EL (cell line): ENCODE measurements around the gene SLC49A4.
A peak's percentile ranks its signal among the peaks of the same experiment; 100 is the strongest.

Experiments used
- DNase-seq: peaks from one replicate; pipeline ENCODE4 v3.0.0-alpha.2; 2016

The SLC49A4 gene

GRCh38 chr3:122859021-122859805, 64.3 kb downstream of the SLC49A4 start:
- DNase-seq, result no peak

- DNase-seq, result no peak
These were observed 67.5 kb downstream of the SLC49A4 start for GRCh38 chr3:122862381-122862780.

- no peak for DNase-seq
These were observed 69.6 kb downstream of the SLC49A4 start for GRCh38 chr3:122864498-122864897.

- DNase-seq, result no peak
These were observed 73.5 kb downstream of the SLC49A4 start for GRCh38 chr3:122868322-122868721.

- no peak for DNase-seq
These were observed 79.1 kb downstream of the SLC49A4 start for GRCh38 chr3:122873741-122874515.

- DNase-seq, result no peak
These were observed 80.8 kb downstream of the SLC49A4 start for GRCh38 chr3:122875547-122876127.

- no peak for DNase-seq
These were observed 85.3 kb downstream of the SLC49A4 start for GRCh38 chr3:122880173-122880572.

GRCh38 chr3:122880624-122881023, 85.8 kb downstream of the SLC49A4 start:
- DNase-seq, result no peak

GRCh38 chr3:122882361-122882947, 87.6 kb downstream of the SLC49A4 start:
- no peak for DNase-seq

GRCh38 chr3:122886251-122886650, 91.4 kb downstream of the SLC49A4 start:
- no peak for DNase-seq

GRCh38 chr3:122886946-122887345, 92.1 kb downstream of the SLC49A4 start:
- no peak for DNase-seq

- peak; percentile 47 for DNase-seq
These were observed 95.3 kb downstream of the SLC49A4 start for GRCh38 chr3:122890077-122890719.

- DNase-seq, result no peak
These were observed 95.9 kb downstream of the SLC49A4 start for GRCh38 chr3:122890720-122891220.

GRCh38 chr3:122892118-122892960, 97.5 kb downstream of the SLC49A4 start:
- no peak for DNase-seq

GRCh38 chr3:122893282-122893681, 98.4 kb downstream of the SLC49A4 start:
- DNase-seq, result no peak

- DNase-seq, result peak; percentile 57
These were observed 99.1 kb downstream of the SLC49A4 start for GRCh38 chr3:122893754-122894668.

- no peak for DNase-seq
These were observed 103.4 kb downstream of the SLC49A4 start for GRCh38 chr3:122898298-122898697.

- DNase-seq, result peak; percentile 14
These were observed 107.5 kb downstream of the SLC49A4 start for GRCh38 chr3:122902326-122902725.

GRCh38 chr3:122903171-122903570, 108.3 kb downstream of the SLC49A4 start:
- no peak for DNase-seq

- DNase-seq, result no peak
These were observed 112.6 kb downstream of the SLC49A4 start for GRCh38 chr3:122907471-122907870.

- DNase-seq, result no peak
These were observed 113.4 kb downstream of the SLC49A4 start for GRCh38 chr3:122908251-122908650.
